Upper lobe of right lung (tissue), 1 donor: Measurements from ENCODE around the gene ERGIC1. TPM values are rescaled to one million over a fixed set of nuclear protein-coding genes. Genes with fewer than 3 reads are reported as not detected.

Experiments
- ATAC-seq: fragments of 200-7000 bp; cut with Tn5 transposase; one replicate; pipeline ENCODE4 v1.9.1; 2020; ENCODE audit warnings: mild to moderate bottlenecking, moderate library complexity
- DNase-seq: peaks from one replicate; pipeline ENCODE4 v3.0.0-alpha.2; 2020
- H3K27ac ChIP-seq: fragments of 200-600 bp; one replicate; pipeline ENCODE4 v1.8.0; 2022
- H3K27me3 ChIP-seq: fragments of 200-600 bp; one replicate; pipeline ENCODE4 v1.8.0; 2022; ENCODE audit warnings: mild to moderate bottlenecking
- H3K36me3 ChIP-seq: fragments of 200-600 bp; one replicate; pipeline ENCODE4 v1.8.0; 2022
- H3K4me1 ChIP-seq: fragments of 200-600 bp; one replicate; pipeline ENCODE4 v1.8.0; 2022
- H3K4me3 ChIP-seq: fragments of 200-600 bp; one replicate; pipeline ENCODE4 v1.8.0; 2022; ENCODE audit warnings: mild to moderate bottlenecking
- H3K9me3 ChIP-seq: fragments of 200-600 bp; one replicate; pipeline ENCODE4 v1.8.0; 2022
- CTCF ChIP-seq: fragments of 200-600 bp; IDR thresholded peaks from one replicate; pipeline ENCODE4 v1.8.0; 2022; ENCODE audit warnings: antibody characterized with exemption
- intact Hi-C: fragments of 100-400 bp; cut with DNase I; formaldehyde crosslinking; loops from one replicate; pipeline ENCODE4 v1.11.0; 2022
- total RNA-seq: library from RNA; stranded (reverse); fragmentation: NEBNext Ultra II Directional; extraction: Animal tissue kit (Norgen Biotek cat#: 25700); gene quantifications from one replicate; pipeline ENCODE4 v1.2.1, GENCODE V29; 2021
- donor health status: DM: no; HTN: yes; CAD: no; lungs with severe emphysema.

ERGIC1 gene
- total RNA-seq, 1 donor from 2014 or later, result 186 TPM

- no peak for TF ChIP-seq CTCF
- no peak for ATAC-seq
- peak; percentile 33 for DNase-seq
- Histone ChIP-seq H3K27ac (no peak overlapping the region), H3K4me3 (no peak overlapping the region), H3K36me3 (peaks cover 63% of the 10 kb centered on the region), H3K9me3 (no peaks in the 10 kb centered on the region), H3K4me1 (peaks cover 8% of the 10 kb centered on the region), H3K27me3 (no peaks in the 10 kb centered on the region)
- intact Hi-C loops, result no loop called here
Measured at GRCh38 chr5:172943906-172944305, 109.9 kb downstream of the ERGIC1 start.

- Histone ChIP-seq H3K9me3 (no peaks in the 10 kb centered on the region), H3K36me3 (peaks cover 67% of the 10 kb centered on the region), H3K4me1 (peaks cover 8% of the 10 kb centered on the region), H3K27ac (no peak overlapping the region), H3K27me3 (no peaks in the 10 kb centered on the region), H3K4me3 (no peak overlapping the region)
- ATAC-seq, result no peak
- no peak for TF ChIP-seq CTCF
- intact Hi-C loops, result no loop called here
- DNase-seq, result no peak
Measured at GRCh38 chr5:172944741-172945140, 110.7 kb downstream of the ERGIC1 start.

- Histone ChIP-seq H3K27me3 (no peaks in the 10 kb centered on the region), H3K4me3 (no peak overlapping the region), H3K4me1 (peaks cover 8% of the 10 kb centered on the region), H3K9me3 (no peaks in the 10 kb centered on the region), H3K27ac (no peak overlapping the region), H3K36me3 (peaks cover 71% of the 10 kb centered on the region)
- ATAC-seq (no peak), DNase-seq (no peak)
- intact Hi-C loops, result no loop called here
- no peak for TF ChIP-seq CTCF
Measured at GRCh38 chr5:172945151-172945550, 111.1 kb downstream of the ERGIC1 start.

GRCh38 chr5:172946146-172946545, 112.1 kb downstream of the ERGIC1 start:
- TF ChIP-seq CTCF, result no peak
- ATAC-seq, result no peak
- no peak overlapping the region for H3K27ac ChIP-seq
- no peak overlapping the region for H3K4me3 ChIP-seq
- intact Hi-C loops, result no loop called here
- H3K4me1 ChIP-seq, result peaks cover 3% of the 10 kb centered on the region
- H3K36me3 ChIP-seq, result peaks cover 78% of the 10 kb centered on the region
- H3K9me3 ChIP-seq, result no peaks in the 10 kb centered on the region
- DNase-seq, result peak; percentile 32
- H3K27me3 ChIP-seq, result no peaks in the 10 kb centered on the region

- DNase-seq, result no peak
- Histone ChIP-seq H3K4me1 (no peaks in the 10 kb centered on the region), H3K4me3 (no peak overlapping the region), H3K36me3 (peaks cover 58% of the 10 kb centered on the region), H3K27me3 (no peaks in the 10 kb centered on the region), H3K9me3 (no peaks in the 10 kb centered on the region), H3K27ac (no peak overlapping the region)
- no peak for ATAC-seq
- TF ChIP-seq CTCF, result no peak
- intact Hi-C loops, result no loop called here
Measured at GRCh38 chr5:172949426-172949825, 115.4 kb downstream of the ERGIC1 start.
